Stimulated activated CD4-positive, alpha-beta T cell treated with anti-CD3 and anti-CD28 coated beads, Interleukin-15, amount 100 ng/mL, for 24 hours (primary cell): ENCODE data around the gene TMEM63C.
"Not testable (repeated sequence)": the region's sequence is repeated elsewhere in the genome, so short reads cannot be mapped to it uniquely, and the experiment has no call there.

Experiments
- DNase-seq: peaks from one replicate; pipeline ENCODE4 v3.0.0-alpha.2; 2020

TMEM63C gene

DNA sequence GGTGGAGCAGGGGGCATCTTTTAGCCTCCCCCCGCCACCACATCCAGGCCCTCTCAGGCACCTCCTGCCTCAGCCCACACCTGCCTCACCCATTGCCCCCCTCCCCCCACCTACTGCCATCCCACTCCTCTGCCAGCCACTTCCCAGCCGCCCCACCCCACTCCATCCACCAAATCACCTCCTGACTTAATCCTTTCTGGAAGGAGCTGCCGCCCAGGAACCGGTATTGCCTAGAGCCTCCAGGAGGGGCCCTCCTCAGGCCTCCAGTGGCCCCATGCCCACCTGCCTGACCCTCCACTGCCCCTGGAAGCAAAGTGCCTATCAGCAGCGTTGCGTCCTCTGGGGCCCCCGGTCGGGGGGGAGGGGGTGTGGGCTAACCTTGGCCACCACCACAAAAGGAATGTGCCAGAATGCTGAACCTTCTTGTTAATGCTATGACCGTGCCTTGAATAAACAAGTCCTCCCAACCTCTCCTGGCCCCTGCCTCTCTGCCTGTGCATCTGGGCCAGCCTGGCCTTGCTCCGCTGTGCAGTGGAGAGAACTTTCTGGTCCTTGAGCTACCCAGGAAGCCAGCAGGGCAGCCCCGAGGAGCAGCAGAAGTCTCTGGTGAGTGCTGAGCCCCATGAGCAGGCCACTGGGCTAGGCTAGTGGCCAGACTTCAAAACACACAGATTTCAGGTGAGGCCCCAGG lies 77.6 kb downstream of the TMEM63C start:
- no peak for DNase-seq

DNA sequence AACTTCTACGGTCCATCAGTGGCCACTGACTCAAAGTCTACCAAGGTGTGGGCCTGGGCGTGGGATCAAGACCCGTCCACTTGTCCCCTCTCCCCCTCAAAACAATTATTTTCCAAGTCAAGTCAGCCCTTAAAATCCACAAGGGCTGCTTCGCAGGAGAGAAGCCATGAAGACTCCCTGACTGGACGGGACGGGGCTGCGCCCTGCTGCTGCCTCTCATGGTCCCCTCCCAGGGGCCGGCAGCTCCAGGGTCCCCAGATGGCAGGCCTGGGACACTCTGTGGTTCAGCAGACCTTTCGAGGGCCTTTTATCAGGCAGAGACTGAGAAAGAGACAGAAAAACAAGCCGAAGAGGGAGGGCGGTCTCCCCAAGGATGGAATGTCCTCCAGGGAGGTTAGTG lies 78.6 kb downstream of the TMEM63C start:
- no peak for DNase-seq

DNA sequence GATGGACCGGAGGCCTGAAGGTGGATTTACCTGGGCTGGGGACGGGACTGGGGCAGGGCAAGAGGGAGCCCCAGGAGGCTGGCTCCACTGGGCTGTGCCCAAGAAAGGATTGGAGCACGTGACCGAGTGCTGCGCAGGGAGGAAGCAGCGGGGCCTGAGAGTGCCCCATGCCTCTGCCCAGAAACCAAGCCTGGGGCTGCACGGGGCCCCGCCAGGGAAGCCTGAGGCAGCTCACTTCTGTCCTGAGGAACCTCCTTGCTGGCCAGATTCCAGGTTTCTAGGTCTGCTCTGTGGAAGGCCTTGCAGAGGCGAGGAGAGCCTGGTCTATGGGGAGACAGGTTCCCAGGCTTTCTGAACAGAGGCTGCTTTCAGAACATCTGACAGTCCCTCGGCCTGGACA lies 79.0 kb downstream of the TMEM63C start:
- no peak for DNase-seq

DNA sequence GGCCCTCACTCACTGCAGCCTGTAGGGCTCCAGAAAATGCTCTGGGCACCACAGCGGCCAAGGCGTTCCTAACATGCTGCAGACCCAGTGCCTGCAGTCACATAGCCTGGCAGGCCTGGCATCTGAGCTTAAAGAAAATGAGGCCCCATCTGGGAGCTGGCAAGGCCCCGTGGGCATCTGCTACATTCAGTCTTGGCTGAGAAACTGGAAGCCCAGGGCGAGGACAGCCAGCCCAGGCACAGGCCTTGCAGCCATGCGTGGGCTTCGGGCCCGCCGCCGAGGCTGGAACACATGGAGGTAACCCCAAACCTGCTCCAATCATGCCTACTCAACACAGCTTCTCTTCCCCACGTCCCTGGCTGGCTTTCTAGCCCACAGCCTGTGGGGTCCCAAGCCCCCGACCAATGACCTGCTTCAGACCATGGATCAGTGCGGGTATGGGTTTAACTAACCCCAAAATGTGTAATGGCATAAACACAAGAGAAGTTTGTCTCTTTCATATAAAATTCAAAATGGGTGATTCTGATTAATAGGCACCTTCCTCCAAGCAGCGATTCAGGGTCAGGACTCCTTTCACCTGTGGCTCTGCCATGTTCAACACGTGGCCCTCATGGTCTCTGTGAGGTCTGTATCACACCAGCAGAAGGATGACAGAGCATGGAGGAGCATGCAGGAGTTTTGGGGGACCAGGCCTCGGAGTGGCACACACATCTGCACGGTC lies 83.0 kb downstream of the TMEM63C start:
- DNase-seq, result no peak

DNA sequence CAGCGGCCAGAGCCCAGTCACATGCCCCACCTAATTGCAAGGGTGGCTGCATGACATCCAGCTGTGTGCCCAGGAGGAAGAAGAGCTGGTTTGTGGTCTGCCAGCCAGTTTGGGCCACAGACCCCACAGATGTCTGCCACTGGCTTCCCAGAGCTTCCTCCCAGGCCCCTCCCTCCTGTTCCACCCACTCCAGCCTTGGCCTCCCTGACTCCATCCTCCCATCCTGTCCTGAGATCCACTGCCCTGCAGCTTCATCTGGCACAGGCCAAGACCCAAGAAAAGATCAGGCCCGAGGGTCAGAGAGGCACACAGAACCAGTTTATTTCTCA lies 83.6 kb downstream of the TMEM63C start:
- no peak for DNase-seq

DNA sequence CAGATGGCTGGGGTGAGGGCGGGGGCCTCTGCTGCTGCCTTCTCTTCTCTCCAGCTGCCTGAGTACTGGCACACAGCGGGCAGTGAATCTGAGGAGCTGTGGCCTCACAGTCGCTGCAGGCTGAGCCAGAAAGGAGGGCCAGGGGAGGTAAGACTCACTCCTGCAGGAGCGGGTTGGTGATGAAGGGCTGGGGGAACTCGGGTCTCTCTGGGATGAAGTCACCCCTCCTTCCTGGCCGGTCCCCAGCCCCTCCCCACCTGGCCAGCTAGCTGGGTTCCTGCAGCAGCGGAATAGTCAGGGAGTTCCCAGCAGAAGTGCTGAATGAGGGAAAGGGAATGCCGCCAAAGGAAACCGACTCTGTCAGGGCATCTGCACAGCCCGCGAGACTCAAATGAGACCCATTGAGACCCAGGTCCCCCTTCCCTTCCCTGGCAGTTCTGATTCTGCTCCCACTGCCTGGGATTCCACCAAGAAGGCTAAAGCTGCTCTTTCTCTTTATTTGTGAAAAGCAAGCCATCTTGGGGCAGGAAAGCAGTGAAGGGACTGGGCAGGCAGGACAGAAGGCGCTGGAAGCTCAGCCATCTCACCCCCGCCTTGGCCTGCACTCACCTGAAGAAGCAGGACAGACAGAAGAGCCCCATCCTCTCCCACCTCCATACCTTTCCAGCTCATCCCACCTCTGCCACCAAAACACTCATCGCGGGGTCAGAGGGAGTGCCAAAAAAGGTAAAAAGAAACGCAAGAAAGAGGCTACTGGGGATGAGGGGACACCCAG lies 84.2 kb downstream of the TMEM63C start:
- no peak for DNase-seq

DNA sequence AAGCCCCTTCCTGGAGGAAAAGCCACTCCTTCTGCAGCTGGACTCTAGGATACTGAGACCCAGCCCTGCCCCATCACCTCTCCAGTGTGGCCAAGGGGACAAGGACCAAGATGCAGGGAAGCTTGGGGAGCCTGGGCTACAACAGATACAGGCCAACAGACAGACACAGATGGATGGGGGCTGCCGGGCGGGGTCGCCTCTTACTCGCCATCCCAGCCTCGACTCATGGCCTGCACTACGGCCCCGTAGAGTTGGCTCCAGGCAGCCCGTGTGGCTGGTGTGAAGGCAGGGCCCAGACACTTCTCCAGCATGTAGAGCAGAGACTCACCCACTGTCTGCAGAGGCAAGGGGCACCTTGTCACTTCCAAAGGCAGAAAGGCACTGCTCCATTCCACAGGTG lies 84.7 kb downstream of the TMEM63C start:
- no peak for DNase-seq

DNA sequence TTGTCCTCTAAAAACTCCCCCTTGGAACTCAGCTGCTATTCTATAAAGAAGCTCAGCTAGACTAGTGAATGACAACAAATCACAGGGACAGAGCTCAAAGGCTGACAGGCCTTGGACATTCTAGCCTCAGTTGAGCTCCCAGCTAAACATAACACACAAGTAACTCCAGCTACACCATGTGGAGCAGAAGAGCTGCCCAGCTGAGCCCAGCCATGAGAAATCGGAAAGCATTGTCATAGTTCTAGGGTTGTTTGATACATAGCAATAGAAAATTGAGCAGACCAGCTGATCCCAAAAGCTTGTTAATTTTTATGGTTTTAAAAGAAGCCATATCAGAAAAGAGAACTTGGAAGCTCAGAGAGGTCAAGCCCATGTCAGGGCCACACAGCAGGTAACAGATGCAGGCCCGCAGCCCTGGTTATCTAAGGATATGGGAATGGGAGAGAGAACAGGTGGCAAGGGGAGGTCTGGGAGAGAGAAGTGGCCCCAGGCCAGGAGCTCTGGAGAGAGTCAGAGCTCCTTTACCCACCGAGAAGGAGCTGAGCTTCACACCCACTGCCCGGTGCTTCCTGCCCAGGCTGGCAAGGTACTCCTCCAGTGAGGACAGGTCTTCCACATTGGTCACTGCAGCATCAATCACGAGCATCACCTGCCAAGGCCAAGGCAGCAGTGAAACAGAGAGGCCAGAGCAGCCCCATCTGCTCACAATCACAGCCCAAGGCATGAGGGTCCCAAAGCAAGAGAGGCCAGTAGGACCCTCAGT lies 86.5 kb downstream of the TMEM63C start:
- no peak for DNase-seq

DNA sequence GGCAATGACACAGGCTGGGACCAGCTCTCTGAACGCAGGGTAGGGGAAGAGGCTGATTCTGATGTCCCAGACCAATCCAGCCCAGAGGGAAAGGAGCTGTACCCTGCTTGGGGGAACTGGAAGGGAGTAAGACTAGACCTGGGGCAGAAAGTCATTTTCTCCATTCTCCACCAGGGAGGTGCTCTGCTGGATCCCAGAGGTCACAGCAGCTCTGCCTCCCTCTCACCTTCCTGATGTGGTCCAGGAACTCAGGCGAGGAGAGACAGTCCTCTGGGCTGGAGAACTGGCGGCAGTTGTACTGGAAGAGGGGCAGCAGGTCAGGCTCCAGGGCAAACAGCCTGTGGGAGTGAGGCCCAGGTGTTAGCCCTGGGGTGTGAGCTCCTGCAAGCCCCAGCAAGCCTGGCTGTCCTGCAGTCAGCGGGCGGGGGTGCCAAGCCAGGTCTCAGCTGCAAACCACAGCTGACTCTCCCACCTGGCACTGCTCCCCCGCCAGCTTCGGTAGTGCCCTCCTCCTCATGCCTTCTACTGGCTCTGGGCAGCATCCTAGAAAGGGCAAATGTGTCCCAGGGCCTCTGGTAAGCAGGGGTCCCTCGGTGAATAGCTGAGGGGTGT lies 87.5 kb downstream of the TMEM63C start:
- DNase-seq, result no peak

DNA sequence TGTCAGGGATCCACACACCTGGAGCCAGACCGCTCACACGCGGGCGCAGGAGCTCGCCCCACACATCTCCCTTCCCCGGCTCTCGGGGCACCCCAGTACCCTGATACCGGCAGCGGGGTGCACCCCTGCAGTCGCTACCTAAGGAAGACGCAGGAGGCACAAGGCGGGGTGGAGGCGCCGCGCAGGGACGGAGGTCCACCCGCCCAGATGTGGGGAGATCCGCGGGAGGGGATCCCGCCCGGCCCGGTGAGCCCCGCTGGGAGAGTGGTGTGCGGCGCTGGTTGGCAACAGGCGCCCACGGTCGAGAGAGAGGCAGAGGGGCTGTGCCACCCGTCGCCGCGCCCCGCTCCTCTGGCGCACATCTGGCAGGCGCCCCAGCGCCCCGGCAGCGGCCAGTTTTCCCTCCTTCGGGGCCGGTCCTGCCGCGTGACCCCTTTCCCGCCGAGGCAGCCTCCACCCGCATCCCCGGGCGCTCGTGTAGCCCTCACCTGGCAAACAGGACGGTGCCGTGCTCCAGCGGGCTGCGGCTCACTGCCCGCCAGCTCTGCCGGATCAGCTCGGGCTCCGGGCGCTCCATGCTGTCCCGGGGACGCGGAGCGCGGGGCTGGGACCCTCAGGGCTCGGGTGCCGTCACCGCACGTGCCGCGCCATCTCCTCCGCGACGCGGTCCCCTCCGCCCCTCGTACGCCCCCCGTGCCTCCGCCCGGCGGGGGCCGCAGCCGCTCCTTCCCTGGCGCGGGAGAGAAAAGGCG lies 88.9 kb downstream of the TMEM63C start:
- no peak for DNase-seq

DNA sequence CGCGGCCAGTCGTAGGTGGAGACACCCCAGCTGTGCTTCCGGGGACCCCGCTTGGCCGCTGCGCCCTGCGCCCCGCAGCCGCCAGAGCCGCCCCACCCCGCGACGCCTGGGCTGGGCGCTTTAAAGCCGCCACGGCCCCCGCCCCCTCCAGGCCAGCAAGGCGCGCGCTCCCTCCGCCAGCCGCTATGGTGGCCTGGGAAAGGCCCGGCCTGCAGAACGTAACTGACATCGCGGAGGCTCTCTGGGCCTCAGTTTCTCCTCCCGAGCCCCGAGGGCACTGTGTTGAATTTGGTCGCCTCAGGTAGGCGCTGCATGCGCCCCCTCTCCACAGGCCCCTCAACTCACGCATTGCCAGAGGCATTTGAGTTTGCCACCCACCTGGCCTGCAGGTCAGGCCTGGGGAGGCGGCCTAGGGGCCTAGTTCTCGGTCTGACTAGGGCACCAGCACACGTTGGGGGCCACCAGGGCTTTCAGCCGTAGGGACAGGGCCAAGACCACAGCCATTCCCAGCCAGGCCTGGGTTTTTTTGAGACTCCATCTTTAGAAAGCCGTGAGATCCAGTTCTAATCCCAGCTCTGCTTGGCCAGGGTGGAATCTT lies 89.6 kb downstream of the TMEM63C start, which contains the start of gene NGB:
Gene NGB, minus strand, starts transcription at position 94 of the 598 bp plus-strand sequence. CDS start 269 bp downstream, outside the sequence.
- no peak for DNase-seq

DNA sequence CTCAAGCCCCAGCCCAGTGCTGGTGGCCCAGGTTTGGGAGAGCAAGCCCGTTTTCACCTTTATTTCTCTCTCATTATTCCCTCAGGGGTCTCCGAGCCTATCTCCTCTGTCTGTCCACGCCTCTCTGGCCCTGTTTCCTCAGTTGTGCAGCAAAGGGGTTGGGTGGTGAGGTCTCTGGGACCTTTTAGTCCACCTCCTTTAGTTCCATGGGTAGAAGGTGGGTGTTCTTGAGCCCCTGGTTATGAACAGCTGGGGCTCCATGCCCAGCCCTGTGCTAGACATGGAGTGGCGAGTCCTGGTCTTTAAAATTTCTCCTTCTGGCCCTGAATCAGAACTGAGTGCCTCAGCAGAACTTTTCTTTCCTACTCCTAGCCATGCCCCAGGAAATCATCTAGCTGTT lies 90.7 kb downstream of the TMEM63C start:
- no peak for DNase-seq

DNA sequence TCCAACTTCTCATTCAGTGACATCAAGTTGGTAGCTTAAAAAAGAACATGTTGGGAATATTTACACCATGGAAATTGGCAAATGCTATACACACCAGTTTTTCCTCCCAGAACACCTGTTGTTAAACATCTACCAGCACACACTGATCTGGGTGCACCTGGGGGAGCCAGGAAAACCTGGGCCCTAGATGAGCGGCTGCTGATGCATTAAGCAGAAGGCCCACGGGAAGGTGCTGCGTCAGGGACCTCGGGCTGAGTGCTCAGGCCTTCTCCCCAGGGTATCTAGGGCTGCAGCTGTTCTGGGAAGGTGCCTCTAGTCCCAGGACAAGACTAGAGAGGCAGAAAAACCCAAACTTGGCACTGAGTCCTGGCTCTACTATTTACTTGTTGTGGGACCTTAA lies 92.2 kb downstream of the TMEM63C start:
- no peak for DNase-seq

DNA sequence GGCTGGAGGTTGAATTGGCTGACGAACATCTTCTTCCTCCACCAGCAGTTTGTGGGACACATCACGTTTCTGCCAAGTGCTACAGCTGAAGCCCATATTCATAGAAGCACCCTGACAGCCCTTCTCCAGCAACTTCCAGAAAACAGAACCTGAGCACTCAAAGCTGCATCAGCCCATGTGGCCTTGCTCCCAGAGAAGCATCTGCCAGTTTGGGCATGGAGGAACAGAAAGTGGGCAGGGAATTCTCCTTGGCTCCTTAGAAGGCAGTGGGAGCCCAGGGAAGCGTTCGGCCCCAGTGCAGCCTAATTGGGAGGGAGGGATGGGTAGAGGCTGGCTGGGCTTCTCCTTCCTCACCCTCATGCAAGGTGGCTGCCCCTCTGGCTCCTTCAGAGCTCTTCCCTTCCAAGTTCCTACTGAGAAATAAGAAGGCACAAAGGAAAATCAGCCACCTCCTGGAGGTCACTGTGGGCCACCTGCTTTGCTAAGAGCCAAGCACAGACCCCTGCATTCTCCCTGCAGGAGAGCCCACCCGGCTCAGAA lies 93.5 kb downstream of the TMEM63C start:
- DNase-seq, result no peak

DNA sequence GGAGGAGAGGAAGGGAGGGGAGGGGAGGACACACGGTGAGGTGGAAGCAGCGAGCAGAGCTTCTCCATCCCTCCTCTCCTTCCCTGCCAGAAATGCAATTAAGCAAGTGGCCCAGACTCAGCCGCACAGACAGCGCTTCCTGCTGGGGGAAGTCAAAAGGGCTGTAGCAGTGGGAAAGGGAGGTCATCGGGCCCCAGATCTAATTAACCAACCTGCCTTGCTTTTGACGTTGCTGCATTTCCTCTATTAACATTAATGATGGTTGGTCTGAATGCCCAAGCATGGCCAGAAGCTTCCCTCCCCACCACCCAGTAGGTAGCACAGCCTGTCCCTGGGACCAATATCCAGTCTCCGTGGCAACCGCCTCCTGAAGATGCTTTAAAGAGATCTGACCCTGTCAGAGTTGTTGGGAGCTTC lies 94.0 kb downstream of the TMEM63C start:
- DNase-seq, result no peak

DNA sequence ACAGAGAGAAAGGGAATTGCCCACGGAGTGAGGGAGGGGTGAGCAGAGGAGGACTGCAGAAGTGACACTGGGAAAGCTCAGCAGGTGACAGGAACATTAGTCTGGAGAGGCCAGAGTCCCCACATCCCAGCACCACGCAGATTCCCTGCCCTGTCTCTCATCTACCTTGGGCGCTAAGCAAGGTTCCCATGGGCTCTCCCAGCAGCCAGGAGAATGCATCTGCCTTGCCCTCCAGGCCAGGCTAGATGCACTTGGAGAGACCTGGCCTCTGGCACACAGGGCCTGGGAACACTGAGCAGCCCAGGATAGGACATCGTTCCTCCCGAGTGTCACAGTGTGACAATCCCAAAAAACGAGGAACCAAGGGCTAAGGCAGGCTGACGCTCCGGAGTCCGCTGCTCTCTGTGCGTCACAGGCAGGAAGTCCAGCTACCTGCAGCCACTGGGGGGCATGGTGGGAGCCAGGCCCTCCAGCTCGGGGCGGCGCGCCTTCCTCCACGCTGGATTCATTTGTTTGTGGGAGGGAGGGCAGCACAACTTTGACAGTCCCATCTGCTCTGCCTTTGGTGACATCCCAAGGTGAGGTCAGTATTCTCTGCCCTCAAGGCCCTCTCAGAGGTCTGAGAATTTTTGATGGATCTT lies 94.8 kb downstream of the TMEM63C start:
- DNase-seq, result no peak

DNA sequence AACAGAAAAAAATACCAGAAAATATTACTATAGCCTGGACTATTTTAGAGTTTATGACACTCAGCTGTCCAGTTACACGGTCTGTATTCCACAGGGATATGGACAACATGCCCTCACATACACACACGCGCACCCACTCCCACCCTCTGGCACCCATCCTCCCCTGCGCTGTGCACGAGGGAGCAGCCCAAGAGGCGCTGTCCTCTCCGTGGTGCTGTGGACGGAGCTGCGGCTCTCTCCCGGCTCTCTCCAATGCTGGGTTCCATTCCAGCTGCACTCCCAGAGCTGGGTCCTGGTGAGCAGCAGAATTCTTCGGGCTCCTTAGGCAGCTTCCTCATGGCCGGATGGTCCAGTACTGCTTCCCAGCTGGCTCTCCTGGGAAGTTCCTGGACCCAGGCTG lies 95.4 kb downstream of the TMEM63C start:
- no peak for DNase-seq

DNA sequence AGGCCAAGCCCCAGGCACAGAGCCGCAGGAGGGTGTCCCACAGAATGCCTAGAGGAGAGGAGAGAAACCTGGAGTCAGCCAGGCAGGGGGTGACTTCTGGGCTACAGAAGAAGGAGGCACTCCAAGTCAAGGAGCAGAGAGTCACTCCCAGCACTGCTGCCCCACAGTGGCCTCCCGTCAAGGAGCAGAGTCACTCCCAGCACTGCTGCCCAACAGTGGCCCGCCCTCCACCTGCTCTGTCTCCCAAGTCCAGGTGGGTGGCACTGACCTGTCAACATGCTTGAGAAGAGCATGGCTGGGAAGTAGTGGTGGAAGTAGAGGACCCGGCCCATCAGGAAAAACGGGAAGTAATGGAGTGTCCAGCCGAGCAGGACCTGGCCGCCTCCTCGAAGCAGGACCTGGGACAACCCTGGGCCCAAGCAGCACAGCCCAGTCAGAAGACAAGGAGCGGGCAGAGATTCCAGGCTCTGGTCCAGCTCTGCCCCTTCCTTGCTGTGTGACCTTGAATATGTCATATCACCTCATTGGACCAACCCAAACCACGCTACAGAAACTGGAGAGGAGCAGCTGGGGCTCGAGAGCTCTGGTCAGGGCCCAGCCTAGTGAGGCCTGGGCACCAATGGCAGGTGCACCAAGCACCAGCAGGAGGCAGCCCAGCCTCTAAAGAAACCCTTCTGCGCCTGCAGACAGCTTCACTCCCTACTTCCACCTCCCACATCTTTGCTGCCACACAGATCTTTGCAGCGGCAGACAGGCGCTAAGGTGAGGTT lies 97.0 kb downstream of the TMEM63C start:
- DNase-seq, result no peak

DNA sequence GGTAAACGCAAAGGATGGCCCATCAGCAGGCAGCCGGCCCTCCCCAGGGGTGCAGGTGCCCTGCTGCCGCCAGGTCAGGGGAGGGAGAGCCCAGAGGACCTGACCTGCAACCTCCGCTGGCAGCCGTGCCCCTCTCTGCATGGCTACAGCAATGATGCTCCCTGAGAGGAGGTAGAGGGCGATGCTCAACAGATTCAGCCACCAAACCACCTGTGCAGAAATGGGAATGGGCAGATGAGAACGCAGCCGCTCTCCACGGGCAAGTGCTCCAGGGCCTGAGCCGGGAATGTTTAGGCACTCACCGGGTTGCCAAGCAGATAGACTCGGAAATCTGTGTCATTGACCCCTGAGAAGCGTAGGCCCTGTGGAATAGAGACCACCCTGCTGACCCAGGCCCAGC lies 98.1 kb downstream of the TMEM63C start:
- no peak for DNase-seq

DNA sequence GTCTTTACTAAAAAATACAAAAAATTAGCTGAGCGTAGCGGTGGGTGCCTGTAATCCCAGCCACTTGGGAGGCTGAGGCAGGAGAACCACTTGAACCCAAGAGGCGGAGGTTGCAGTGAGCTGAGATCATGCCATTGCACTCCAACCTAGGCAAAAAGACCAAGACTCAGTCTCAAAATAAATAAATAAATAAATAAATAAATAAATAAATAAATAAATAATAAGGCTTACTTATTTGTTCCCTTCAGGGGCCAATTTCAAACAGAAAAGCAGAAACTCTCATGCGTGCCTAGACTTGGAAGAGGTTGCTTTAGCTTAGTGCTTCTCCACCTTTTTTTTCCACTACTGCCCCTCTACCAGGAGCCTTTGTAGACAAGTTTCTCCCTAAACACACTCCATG lies 99.3 kb downstream of the TMEM63C start:
- DNase-seq, result not testable (repeated sequence)
